Ascending aorta (tissue), 2 donors: ENCODE results near the gene NGB. TPM values are rescaled to one million over a fixed set of nuclear protein-coding genes. Genes with fewer than 3 reads are reported as not detected.

Experiments used
- DNase-seq, 2 donors: peaks; one replicate each; pipeline ENCODE4 v3.0.0-alpha.2; 2019; ENCODE audit warnings: low spot score in 2 of 2
- H3K27ac ChIP-seq, 2 donors: fragments of 200-600 bp; sonication (generic); one replicate each; pipeline ENCODE4 v1.5.1; 2016 to 2017; ENCODE audit warnings: mild to moderate bottlenecking in 1 of 2
- H3K27me3 ChIP-seq: fragments of 200-600 bp; sonication (generic); one replicate; pipeline ENCODE4 v1.5.1; 2017
- H3K36me3 ChIP-seq, 2 donors: fragments of 200-600 bp; sonication (generic); one replicate each; pipeline ENCODE4 v1.5.1; 2016
- H3K4me1 ChIP-seq, 2 donors: fragments of 200-600 bp; sonication (generic); one replicate each; pipeline ENCODE4 v1.5.1; 2016 to 2017; ENCODE audit warnings: mild to moderate bottlenecking in 1 of 2
- H3K4me3 ChIP-seq, 2 donors: fragments of 200-600 bp; sonication (generic); one replicate each; pipeline ENCODE4 v1.5.1; 2016 to 2017; ENCODE audit warnings: mild to moderate bottlenecking in 1 of 2
- H3K9me3 ChIP-seq, 2 donors: fragments of 200-600 bp; sonication (generic); one replicate each; pipeline ENCODE4 v1.5.1; 2016
- intact Hi-C: fragments of 100-400 bp; cut with DNase I; formaldehyde crosslinking; loops from one replicate; pipeline ENCODE4 v1.15.1; 2023
- total RNA-seq: library from RNA; depleted of rRNA; stranded (reverse); fragments of >200 nt; gene quantifications from one replicate; pipeline ENCODE4 v1.1.0, GENCODE V29; 2016
- TF ChIP-seq, protein P1 (sequence below), 3 experiments: fragments of 200-600 bp in 2 of 3; fragments of 450-650 bp in 1 of 3; sonication (generic) in 2 of 3; IDR thresholded peaks; one replicate each; pipeline ENCODE4 v1.5.1; 2016 to 2019; ENCODE audit warnings: antibody characterized with exemption in 3 of 3, mild to moderate bottlenecking in 1 of 3, moderate library complexity in 1 of 3

NGB gene
- total RNA-seq, 1 donor from 2014 or later, result not detected

- Histone ChIP-seq H3K36me3 (no peaks in the 10 kb centered on the region), H3K27ac (no peak overlapping the region), H3K9me3 (no peaks in the 10 kb centered on the region), H3K27me3 (no peaks in the 10 kb centered on the region), H3K4me3 (no peak overlapping the region), H3K4me1 (no peaks in the 10 kb centered on the region)
- TF ChIP-seq, protein P1, sequence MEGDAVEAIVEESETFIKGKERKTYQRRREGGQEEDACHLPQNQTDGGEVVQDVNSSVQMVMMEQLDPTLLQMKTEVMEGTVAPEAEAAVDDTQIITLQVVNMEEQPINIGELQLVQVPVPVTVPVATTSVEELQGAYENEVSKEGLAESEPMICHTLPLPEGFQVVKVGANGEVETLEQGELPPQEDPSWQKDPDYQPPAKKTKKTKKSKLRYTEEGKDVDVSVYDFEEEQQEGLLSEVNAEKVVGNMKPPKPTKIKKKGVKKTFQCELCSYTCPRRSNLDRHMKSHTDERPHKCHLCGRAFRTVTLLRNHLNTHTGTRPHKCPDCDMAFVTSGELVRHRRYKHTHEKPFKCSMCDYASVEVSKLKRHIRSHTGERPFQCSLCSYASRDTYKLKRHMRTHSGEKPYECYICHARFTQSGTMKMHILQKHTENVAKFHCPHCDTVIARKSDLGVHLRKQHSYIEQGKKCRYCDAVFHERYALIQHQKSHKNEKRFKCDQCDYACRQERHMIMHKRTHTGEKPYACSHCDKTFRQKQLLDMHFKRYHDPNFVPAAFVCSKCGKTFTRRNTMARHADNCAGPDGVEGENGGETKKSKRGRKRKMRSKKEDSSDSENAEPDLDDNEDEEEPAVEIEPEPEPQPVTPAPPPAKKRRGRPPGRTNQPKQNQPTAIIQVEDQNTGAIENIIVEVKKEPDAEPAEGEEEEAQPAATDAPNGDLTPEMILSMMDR (IDR thresholded peaks at IDR 0.05), result no peak
- intact Hi-C loops, result no loop called here
- DNase-seq, result no peak
Measured at GRCh38 chr14:77241955-77242354, 29.1 kb downstream of the NGB start.

DNA sequence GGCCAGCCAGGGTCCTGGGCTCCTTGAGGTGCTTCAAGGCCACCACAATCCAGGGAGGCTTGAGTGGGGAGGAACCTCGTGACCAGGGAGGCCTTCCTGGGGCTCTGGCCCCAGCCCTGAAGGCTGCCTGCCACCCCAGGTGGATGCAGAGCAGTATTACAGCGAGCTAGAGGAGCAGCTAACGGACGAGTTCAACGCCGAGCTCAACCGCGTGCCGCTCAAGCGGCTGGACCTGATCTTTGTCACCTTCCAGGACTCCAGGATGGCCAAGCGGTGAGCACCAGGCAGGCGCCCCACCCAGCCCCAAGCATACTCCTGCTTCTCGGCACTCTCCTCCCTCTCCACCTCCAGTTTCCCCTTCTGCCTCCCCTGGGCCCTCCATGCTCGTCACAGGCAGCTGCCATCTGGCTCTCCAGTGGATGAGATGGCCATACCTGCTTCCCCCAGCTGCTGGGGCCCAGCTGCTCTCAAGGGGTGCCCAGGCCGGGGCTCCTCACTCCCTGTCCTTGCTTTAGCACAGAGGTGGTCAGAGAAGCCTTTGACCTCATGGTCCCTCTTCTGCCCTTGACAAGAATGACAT is 30.6 kb downstream of the NGB start:
- Histone ChIP-seq H3K36me3 (no peaks in the 10 kb centered on the region), H3K9me3 (no peaks in the 10 kb centered on the region), H3K4me1 (no peaks in the 10 kb centered on the region), H3K27me3 (no peaks in the 10 kb centered on the region), H3K4me3 (no peak overlapping the region), H3K27ac (no peak overlapping the region)
- DNase-seq, result no peak
- TF ChIP-seq, protein P1 (IDR thresholded peaks at IDR 0.05), result no peak
- intact Hi-C loops, result no loop called here

DNA sequence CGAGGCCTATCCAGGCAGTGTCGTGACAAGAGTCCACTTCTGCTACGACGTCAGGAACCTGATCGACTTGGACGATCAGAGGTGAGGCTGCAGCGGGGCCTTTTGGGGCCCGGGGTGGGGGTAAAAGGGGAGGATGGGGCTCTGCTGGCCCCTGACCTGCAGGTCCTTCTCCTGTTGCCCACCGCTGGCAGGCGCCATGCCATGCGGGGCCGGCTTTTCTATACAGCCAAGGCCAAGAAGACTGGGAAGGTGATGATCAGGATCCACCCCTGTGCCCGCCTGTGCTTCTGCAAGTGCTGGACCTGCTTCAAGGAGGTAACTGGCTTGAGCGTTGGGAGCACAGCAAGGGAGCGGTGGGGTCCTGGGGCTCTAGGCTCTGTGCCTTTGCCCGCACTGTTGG is 31.6 kb downstream of the NGB start:
- H3K27me3 ChIP-seq, result no peaks in the 10 kb centered on the region
- no peaks in the 10 kb centered on the region for H3K9me3 ChIP-seq
- H3K27ac ChIP-seq, result no peak overlapping the region
- no peak overlapping the region for H3K4me3 ChIP-seq
- TF ChIP-seq, protein P1 (IDR thresholded peaks at IDR 0.05), result no peak
- intact Hi-C loops, result no loop called here
- no peaks in the 10 kb centered on the region for H3K4me1 ChIP-seq
- no peaks in the 10 kb centered on the region for H3K36me3 ChIP-seq
- DNase-seq, result no peak

- TF ChIP-seq, protein P1 (IDR thresholded peaks at IDR 0.05), result no peak
- no peak for DNase-seq
- Histone ChIP-seq H3K4me3 (no peak overlapping the region), H3K9me3 (no peaks in the 10 kb centered on the region), H3K36me3 (no peaks in the 10 kb centered on the region), H3K27me3 (no peaks in the 10 kb centered on the region), H3K4me1 (no peaks in the 10 kb centered on the region), H3K27ac (no peak overlapping the region)
- intact Hi-C loops, result no loop called here
Measured at GRCh38 chr14:77238996-77239395, 32.0 kb downstream of the NGB start.

DNA sequence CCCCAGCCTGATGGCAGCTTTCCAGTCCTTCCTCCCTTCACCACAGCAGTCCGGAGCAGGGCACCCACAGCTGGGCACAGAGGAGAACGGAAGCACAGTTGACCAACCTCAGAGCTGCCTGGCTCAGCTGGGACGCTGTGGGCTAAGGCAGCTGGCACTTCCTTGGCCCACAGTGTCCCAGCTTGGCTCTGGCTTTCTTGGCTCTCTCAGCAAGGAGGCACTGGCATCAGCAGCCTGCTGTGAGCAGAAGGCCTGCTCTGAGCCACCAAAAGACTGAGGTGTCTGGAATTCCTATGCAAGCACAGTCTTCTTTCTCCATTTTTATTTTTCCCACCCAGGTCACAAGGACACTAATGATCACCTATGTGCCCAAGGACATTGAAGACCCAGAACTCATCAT is 32.6 kb downstream of the NGB start:
- H3K4me1 ChIP-seq, result no peaks in the 10 kb centered on the region
- no peaks in the 10 kb centered on the region for H3K9me3 ChIP-seq
- H3K27me3 ChIP-seq, result no peaks in the 10 kb centered on the region
- TF ChIP-seq, protein P1 (IDR thresholded peaks at IDR 0.05), result no peak
- no peak for DNase-seq
- no peaks in the 10 kb centered on the region for H3K36me3 ChIP-seq
- H3K27ac ChIP-seq, result no peak overlapping the region
- no peak overlapping the region for H3K4me3 ChIP-seq
- intact Hi-C loops, result no loop called here

GRCh38 chr14:77236814-77237213 is 34.2 kb downstream of the NGB start:
- TF ChIP-seq, protein P1 (IDR thresholded peaks at IDR 0.05), result no peak
- no peak for DNase-seq
- intact Hi-C loops, result no loop called here

More at GRCh38 chr14:77236814-77237213, 34.2 kb downstream of the NGB start:
- H3K27me3 ChIP-seq, result no peaks in the 10 kb centered on the region
- H3K27ac ChIP-seq, result no peak overlapping the region
- H3K4me1 ChIP-seq, result no peaks in the 10 kb centered on the region
- no peaks in the 10 kb centered on the region for H3K36me3 ChIP-seq
- H3K9me3 ChIP-seq, result no peaks in the 10 kb centered on the region
- no peak overlapping the region for H3K4me3 ChIP-seq
